Parathyroid adenoma (tissue), 2 donors: ENCODE measurements around the gene TMEM120A.
"Not testable (repeated sequence)": the region's sequence is repeated elsewhere in the genome, so short reads cannot be mapped to it uniquely, and the experiment has no call there.

Source experiments
- H2AFZ ChIP-seq: fragments of 300-600 bp; sonication (generic); one replicate; pipeline ENCODE4 v1.7.0; 2017; ENCODE audit warnings: antibody characterized with exemption, mild to moderate bottlenecking
- H3K27ac ChIP-seq: fragments of 300-600 bp; sonication (generic); one replicate; pipeline ENCODE4 v1.7.0; 2017
- H3K27me3 ChIP-seq: fragments of 300-600 bp; sonication (generic); one replicate; pipeline ENCODE4 v1.7.0; 2017; ENCODE audit warnings: low read length; ENCODE audit not compliant: control insufficient read depth, insufficient read depth
- H3K36me3 ChIP-seq: fragments of 300-600 bp; sonication (generic); one replicate; pipeline ENCODE4 v1.7.0; 2017; ENCODE audit warnings: low read length; ENCODE audit not compliant: control insufficient read depth, insufficient read depth
- H3K4me1 ChIP-seq: fragments of 300-600 bp; sonication (generic); one replicate; pipeline ENCODE4 v1.7.0; 2017; ENCODE audit warnings: control low read depth
- H3K4me2 ChIP-seq: fragments of 300-600 bp; sonication (generic); one replicate; pipeline ENCODE4 v1.7.0; 2017; ENCODE audit warnings: low read length
- H3K4me3 ChIP-seq: fragments of 300-600 bp; sonication (generic); one replicate; pipeline ENCODE4 v1.7.0; 2017; ENCODE audit warnings: low read depth, low read length
- H3K79me2 ChIP-seq: fragments of 300-600 bp; sonication (generic); one replicate; pipeline ENCODE4 v1.7.0; 2017; ENCODE audit warnings: control low read depth
- H3K9ac ChIP-seq: fragments of 300-600 bp; sonication (generic); one replicate; pipeline ENCODE4 v1.7.0; 2017; ENCODE audit warnings: mild to moderate bottlenecking
- H3K9me3 ChIP-seq: fragments of 300-600 bp; sonication (generic); one replicate; pipeline ENCODE4 v1.7.0; 2017; ENCODE audit warnings: low read length; ENCODE audit not compliant: control insufficient read depth
- CTCF ChIP-seq: fragments of 300-600 bp; sonication (generic); IDR thresholded peaks from one replicate; pipeline ENCODE4 v1.7.0; 2017; ENCODE audit warnings: antibody characterized with exemption, mild to moderate bottlenecking
- donor health status: primary hyperparathyroidism.

The TMEM120A gene

GRCh38 chr7:76011442-76011861, 17.1 kb upstream of the TMEM120A start:
- Histone ChIP-seq H3K4me2 (peak overlapping the region; percentile 15), H2AFZ (no peak overlapping the region), H3K27ac (peak overlapping the region; percentile 17), H3K9ac (no peak overlapping the region), H3K9me3 (no peaks in the 10 kb centered on the region), H3K4me1 (peaks cover 16% of the 10 kb centered on the region), H3K79me2 (peaks cover 5% of the 10 kb centered on the region), H3K36me3 (no peaks in the 10 kb centered on the region), H3K4me3 (no peak overlapping the region), H3K27me3 (no peaks in the 10 kb centered on the region)
- no peak for TF ChIP-seq CTCF

GRCh38 chr7:76009672-76010600, 15.5 kb upstream of the TMEM120A start:
- no peak for TF ChIP-seq CTCF
- Histone ChIP-seq H3K27me3 (no peaks in the 10 kb centered on the region), H3K9me3 (no peaks in the 10 kb centered on the region), H3K79me2 (peaks cover 7% of the 10 kb centered on the region), H3K4me2 (no peak overlapping the region), H2AFZ (no peak overlapping the region), H3K36me3 (no peaks in the 10 kb centered on the region), H3K27ac (peak overlapping the region; percentile 22), H3K9ac (no peak overlapping the region), H3K4me3 (no peak overlapping the region), H3K4me1 (peaks cover 16% of the 10 kb centered on the region)

GRCh38 chr7:76008156-76008687, 13.8 kb upstream of the TMEM120A start:
- TF ChIP-seq CTCF: no peak
- Histone ChIP-seq H3K36me3 (no peaks in the 10 kb centered on the region), H3K27me3 (no peaks in the 10 kb centered on the region), H3K79me2 (peaks cover 7% of the 10 kb centered on the region), H3K4me3 (no peak overlapping the region), H3K27ac (no peak overlapping the region), H3K4me1 (peaks cover 16% of the 10 kb centered on the region), H3K9ac (no peak overlapping the region), H3K9me3 (no peaks in the 10 kb centered on the region), H2AFZ (no peak overlapping the region), H3K4me2 (no peak overlapping the region)

GRCh38 chr7:76005004-76005403, 10.6 kb upstream of the TMEM120A start:
- H3K36me3 ChIP-seq, H3K27me3 ChIP-seq: not testable (repeated sequence)

GRCh38 chr7:76003351-76003750, 9.0 kb upstream of the TMEM120A start:
- TF ChIP-seq CTCF: no peak

More at GRCh38 chr7:76005004-76005403, 10.6 kb upstream of the TMEM120A start:
- H3K79me2 ChIP-seq, H3K27ac ChIP-seq, H3K9ac ChIP-seq, H3K4me2 ChIP-seq, H3K4me1 ChIP-seq, H3K4me3 ChIP-seq, H2AFZ ChIP-seq, H3K9me3 ChIP-seq: not testable (repeated sequence)

More at GRCh38 chr7:76003351-76003750, 9.0 kb upstream of the TMEM120A start:
- no peak overlapping the region for H3K4me2 ChIP-seq
- H3K36me3 ChIP-seq: no peaks in the 10 kb centered on the region
- peaks cover 3% of the 10 kb centered on the region for H3K4me1 ChIP-seq
- H3K79me2 ChIP-seq: peaks cover 7% of the 10 kb centered on the region
- H3K27me3 ChIP-seq: no peaks in the 10 kb centered on the region
- no peak overlapping the region for H3K4me3 ChIP-seq
- no peak overlapping the region for H2AFZ ChIP-seq
- H3K9me3 ChIP-seq: no peaks in the 10 kb centered on the region
- no peak overlapping the region for H3K27ac ChIP-seq
- H3K9ac ChIP-seq: no peak overlapping the region
